HepG2 (cell line): Measurements from ENCODE around the gene HTRA1.

ENCODE experiments used
- EZH2 ChIP-seq: conservative IDR thresholded peaks from 2 replicates; pipeline ENCODE4 v1.6.1; 2012; ENCODE audit warnings: mild to moderate bottlenecking, low read depth, low read length, moderate library complexity
- SMC3 ChIP-seq: IDR thresholded peaks from 2 replicates; pipeline ENCODE4 v1.6.1; 2011; ENCODE audit warnings: low read length, improper control_type of control experiment
- ZBTB43 ChIP-seq: sonication (generic); formaldehyde crosslinking; conservative IDR thresholded peaks from 2 replicates; pipeline ENCODE4 v1.4.0; 2020; ENCODE audit warnings: missing genetic modification reagents
- ZNF124 ChIP-seq: sonication (generic); formaldehyde crosslinking; IDR thresholded peaks from 2 replicates; pipeline ENCODE4 v1.4.0; 2020; ENCODE audit warnings: missing genetic modification reagents
- ZNF33A ChIP-seq: sonication (generic); formaldehyde crosslinking; IDR thresholded peaks from 2 replicates; pipeline ENCODE4 v1.5.1; 2020; ENCODE audit warnings: missing genetic modification reagents, mild to moderate bottlenecking, moderate library complexity, borderline replicate concordance
- ZNF629 ChIP-seq: sonication (generic); formaldehyde crosslinking; conservative IDR thresholded peaks from 2 replicates; pipeline ENCODE4 v1.5.0; 2020; ENCODE audit warnings: missing genetic modification reagents
- TF ChIP-seq, protein P1 (sequence below): sonication (generic); formaldehyde crosslinking; conservative IDR thresholded peaks from 2 replicates; pipeline ENCODE4 v1.8.1; 2023; ENCODE audit warnings: missing genetic modification reagents
- TF ChIP-seq, protein P2 (sequence below): sonication (generic); formaldehyde crosslinking; IDR thresholded peaks from 2 replicates; pipeline ENCODE4 v1.5.0; 2020; ENCODE audit warnings: mild to moderate bottlenecking, missing genetic modification reagents, moderate library complexity

DNA sequence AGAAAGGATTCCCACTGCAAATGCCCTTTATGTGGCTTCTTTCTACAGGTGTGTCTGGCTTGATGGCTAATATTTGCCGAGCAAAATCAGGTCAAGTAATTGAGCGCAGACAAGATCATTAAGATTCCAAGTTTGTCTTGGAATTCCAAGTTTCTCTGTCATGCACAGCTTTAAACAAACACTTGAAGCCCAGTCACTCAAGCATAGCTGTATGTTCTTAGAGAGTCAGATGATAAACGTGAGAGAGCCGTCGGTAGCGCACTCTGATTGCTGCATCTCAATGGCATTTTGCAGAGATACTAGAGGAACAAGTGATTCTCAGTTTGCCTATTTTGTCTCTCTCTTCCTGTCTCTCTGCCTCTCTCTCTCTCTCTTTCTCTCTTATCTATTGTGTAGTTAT lies 99.9 kb downstream of the HTRA1 start:
- no peak for TF ChIP-seq ZNF629 (CRISPR knock-in tag)
- TF ChIP-seq, protein P1, sequence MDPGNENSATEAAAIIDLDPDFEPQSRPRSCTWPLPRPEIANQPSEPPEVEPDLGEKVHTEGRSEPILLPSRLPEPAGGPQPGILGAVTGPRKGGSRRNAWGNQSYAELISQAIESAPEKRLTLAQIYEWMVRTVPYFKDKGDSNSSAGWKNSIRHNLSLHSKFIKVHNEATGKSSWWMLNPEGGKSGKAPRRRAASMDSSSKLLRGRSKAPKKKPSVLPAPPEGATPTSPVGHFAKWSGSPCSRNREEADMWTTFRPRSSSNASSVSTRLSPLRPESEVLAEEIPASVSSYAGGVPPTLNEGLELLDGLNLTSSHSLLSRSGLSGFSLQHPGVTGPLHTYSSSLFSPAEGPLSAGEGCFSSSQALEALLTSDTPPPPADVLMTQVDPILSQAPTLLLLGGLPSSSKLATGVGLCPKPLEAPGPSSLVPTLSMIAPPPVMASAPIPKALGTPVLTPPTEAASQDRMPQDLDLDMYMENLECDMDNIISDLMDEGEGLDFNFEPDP (CRISPR knock-in tag) = no peak
- TF ChIP-seq, protein P2, sequence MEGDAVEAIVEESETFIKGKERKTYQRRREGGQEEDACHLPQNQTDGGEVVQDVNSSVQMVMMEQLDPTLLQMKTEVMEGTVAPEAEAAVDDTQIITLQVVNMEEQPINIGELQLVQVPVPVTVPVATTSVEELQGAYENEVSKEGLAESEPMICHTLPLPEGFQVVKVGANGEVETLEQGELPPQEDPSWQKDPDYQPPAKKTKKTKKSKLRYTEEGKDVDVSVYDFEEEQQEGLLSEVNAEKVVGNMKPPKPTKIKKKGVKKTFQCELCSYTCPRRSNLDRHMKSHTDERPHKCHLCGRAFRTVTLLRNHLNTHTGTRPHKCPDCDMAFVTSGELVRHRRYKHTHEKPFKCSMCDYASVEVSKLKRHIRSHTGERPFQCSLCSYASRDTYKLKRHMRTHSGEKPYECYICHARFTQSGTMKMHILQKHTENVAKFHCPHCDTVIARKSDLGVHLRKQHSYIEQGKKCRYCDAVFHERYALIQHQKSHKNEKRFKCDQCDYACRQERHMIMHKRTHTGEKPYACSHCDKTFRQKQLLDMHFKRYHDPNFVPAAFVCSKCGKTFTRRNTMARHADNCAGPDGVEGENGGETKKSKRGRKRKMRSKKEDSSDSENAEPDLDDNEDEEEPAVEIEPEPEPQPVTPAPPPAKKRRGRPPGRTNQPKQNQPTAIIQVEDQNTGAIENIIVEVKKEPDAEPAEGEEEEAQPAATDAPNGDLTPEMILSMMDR (CRISPR knock-in tag) = no peak
- no peak for TF ChIP-seq ZNF33A (CRISPR knock-in tag)
- no peak for TF ChIP-seq SMC3
- TF ChIP-seq ZNF124 (CRISPR knock-in tag) = no peak
- TF ChIP-seq EZH2 = no peak
- no peak for TF ChIP-seq ZBTB43 (CRISPR knock-in tag)
